IPS-18a (cell line): ENCODE data around the gene UBE2QL1.

ENCODE experiments used
- H3K27ac ChIP-seq: one replicate; pipeline ENCODE4 v1.5.1; 2013; ENCODE audit warnings: low read length
- H3K27me3 ChIP-seq: one replicate; pipeline ENCODE4 v1.6.1; 2013; ENCODE audit warnings: mild to moderate bottlenecking, low read length; ENCODE audit not compliant: control insufficient read depth, insufficient read depth
- H3K36me3 ChIP-seq: one replicate; pipeline ENCODE4 v1.6.1; 2013; ENCODE audit warnings: low read depth, low read length; ENCODE audit not compliant: control insufficient read depth
- H3K4me1 ChIP-seq: one replicate; pipeline ENCODE4 v1.6.1; 2013; ENCODE audit warnings: low read depth, low read length; ENCODE audit not compliant: control insufficient read depth
- H3K4me3 ChIP-seq: one replicate; pipeline ENCODE4 v1.5.1; 2013; ENCODE audit warnings: low read length
- H3K9ac ChIP-seq: one replicate; pipeline ENCODE4 v1.6.1; 2013; ENCODE audit warnings: mild to moderate bottlenecking, low read length, moderate library complexity
- H3K9me3 ChIP-seq: one replicate; pipeline ENCODE4 v1.6.1; 2013; ENCODE audit warnings: low read depth, low read length; ENCODE audit not compliant: control insufficient read depth

UBE2QL1 gene

GRCh38 chr5:6472792-6473191 is 24.1 kb downstream of the UBE2QL1 start:
- Histone ChIP-seq H3K9me3 (no peaks in the 10 kb centered on the region), H3K9ac (no peak overlapping the region), H3K4me3 (no peak overlapping the region), H3K36me3 (no peaks in the 10 kb centered on the region), H3K27ac (no peak overlapping the region), H3K27me3 (peaks cover 13% of the 10 kb centered on the region), H3K4me1 (peaks cover 19% of the 10 kb centered on the region)

DNA sequence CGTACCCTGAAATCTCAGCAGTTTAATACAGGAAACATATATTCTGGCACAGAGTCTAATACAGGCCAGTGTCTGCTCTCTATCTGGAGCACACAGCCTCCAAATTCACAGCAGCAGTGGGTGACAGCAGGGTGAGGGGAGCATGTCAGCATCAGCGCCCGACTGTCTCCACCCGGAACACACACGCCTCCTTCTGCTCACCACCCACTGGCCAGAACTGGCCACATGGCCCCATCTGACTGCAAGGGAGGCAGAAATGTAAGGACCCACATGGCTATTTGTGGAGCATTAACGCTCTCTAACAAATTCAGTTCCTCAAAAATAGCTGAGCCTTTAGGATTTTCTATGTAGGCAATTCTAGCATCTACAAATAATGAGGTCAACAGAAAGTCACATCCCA is 24.6 kb downstream of the UBE2QL1 start:
- no peak overlapping the region for H3K4me3 ChIP-seq
- peaks cover 8% of the 10 kb centered on the region for H3K27me3 ChIP-seq
- H3K9ac ChIP-seq, result no peak overlapping the region
- no peaks in the 10 kb centered on the region for H3K36me3 ChIP-seq
- no peaks in the 10 kb centered on the region for H3K9me3 ChIP-seq
- H3K4me1 ChIP-seq, result peaks cover 14% of the 10 kb centered on the region
- no peak overlapping the region for H3K27ac ChIP-seq

DNA sequence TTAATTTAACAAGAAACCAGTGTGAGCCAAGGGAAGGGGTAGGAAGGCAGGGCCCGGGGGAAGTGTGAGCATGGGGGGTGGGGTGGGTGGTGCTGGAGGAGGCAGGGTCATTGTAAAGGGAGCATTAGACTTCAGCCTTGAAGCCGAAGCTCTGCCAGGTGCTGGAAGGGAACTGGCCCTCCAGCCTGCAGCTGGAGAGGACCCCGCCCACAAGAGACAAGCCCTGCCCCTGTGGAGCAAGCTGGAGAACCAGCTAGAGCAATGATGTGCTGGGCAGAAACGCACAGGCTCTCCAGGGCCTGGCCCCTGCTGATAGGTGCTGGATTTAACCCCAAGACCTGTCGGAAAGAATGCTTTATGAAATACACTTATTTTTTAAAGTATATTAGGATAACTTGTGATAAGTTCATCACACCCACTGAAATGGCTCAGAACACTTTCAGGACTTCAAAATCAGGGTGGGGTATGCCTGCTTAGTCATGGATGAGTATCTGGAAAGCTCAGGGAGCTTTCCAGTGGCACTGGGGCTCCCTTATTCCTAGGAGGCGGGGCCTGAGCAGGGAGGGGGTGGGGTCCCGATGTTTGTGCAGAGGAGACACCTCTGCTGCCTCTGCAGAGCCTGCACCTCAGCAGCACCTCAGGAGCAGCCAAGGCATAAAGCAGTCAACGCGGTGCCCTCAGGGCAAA is 27.1 kb downstream of the UBE2QL1 start:
- peaks cover 11% of the 10 kb centered on the region for H3K4me1 ChIP-seq
- H3K9ac ChIP-seq, result no peak overlapping the region
- no peak overlapping the region for H3K27ac ChIP-seq
- no peaks in the 10 kb centered on the region for H3K9me3 ChIP-seq
- no peaks in the 10 kb centered on the region for H3K27me3 ChIP-seq
- H3K4me3 ChIP-seq, result no peak overlapping the region
- no peaks in the 10 kb centered on the region for H3K36me3 ChIP-seq

GRCh38 chr5:6476313-6476661 is 27.6 kb downstream of the UBE2QL1 start:
- Histone ChIP-seq H3K4me1 (peaks cover 11% of the 10 kb centered on the region), H3K27ac (no peak overlapping the region), H3K9ac (no peak overlapping the region), H3K4me3 (no peak overlapping the region), H3K36me3 (no peaks in the 10 kb centered on the region), H3K27me3 (no peaks in the 10 kb centered on the region), H3K9me3 (no peaks in the 10 kb centered on the region)

- H3K4me1 ChIP-seq, result peaks cover 11% of the 10 kb centered on the region
- no peaks in the 10 kb centered on the region for H3K9me3 ChIP-seq
- H3K27ac ChIP-seq, result no peak overlapping the region
- no peak overlapping the region for H3K4me3 ChIP-seq
- H3K9ac ChIP-seq, result no peak overlapping the region
- no peaks in the 10 kb centered on the region for H3K36me3 ChIP-seq
- H3K27me3 ChIP-seq, result no peaks in the 10 kb centered on the region
Observed at GRCh38 chr5:6478793-6479192, 30.1 kb downstream of the UBE2QL1 start.

DNA sequence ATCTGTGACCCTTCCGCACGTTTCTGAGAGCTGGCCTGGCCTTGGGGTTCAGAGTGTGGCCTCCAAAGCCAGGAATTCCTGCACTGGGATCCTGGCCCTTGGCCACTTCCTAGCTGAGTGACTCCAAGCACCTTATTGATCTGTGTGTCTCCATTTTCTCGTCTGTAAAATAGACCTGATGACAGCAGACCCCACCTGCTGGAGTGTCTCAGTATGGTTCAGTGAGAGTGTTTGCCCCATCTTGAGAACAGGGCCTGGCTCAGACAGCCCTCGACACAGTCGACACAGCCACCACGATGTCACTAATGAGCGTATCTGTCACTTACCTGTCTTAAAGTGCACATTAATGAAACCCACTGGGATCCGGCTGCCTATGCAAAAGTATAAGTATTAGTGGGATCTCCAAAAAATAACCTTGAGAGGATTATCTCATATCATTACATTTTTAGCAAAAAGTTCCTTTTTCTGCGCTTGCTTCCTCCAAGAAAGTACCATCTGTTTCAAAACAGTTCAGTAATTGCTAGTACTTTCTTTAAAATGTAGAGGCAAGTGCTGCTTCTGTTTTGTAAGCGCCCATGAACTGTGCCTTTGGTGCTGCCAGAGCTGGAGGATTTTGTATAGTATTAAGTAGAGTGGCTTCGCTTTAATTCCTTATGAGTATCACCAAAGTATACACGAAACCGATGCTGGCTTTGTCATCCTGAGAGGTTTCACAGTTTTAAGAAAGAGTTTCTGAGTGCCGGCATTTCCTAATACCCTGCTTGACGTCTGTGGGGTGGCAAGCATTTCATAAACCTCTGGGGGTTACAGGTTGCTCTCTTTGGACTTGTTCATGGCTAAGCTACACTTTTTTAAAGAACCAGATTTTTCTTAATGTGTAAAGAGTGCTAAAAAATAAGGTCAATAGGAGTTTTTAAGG is 31.7 kb downstream of the UBE2QL1 start:
- no peaks in the 10 kb centered on the region for H3K9me3 ChIP-seq
- H3K9ac ChIP-seq, result no peak overlapping the region
- H3K4me1 ChIP-seq, result peaks cover 8% of the 10 kb centered on the region
- H3K27ac ChIP-seq, result no peak overlapping the region
- no peaks in the 10 kb centered on the region for H3K36me3 ChIP-seq
- no peak overlapping the region for H3K4me3 ChIP-seq
- no peaks in the 10 kb centered on the region for H3K27me3 ChIP-seq

DNA sequence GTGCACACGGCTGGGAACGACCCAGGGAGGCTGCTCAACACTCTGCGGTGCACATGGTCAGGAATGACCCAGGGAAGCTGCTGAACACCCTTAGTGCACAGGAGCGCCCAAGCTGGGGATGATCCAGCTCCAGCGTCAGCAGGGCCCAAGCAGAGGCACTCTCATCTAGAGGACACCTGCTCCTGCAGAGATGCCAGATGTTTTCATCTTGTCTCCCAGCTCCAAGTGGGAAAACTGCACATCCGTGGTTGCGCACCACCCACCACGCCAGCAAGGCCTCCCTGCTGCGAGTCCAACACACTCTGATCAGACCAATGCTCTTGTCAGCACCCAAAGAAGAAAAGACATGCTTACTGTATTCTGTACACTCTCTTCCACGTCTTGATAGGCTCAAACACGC is 34.1 kb downstream of the UBE2QL1 start:
- no peaks in the 10 kb centered on the region for H3K4me1 ChIP-seq
- H3K36me3 ChIP-seq, result no peaks in the 10 kb centered on the region
- H3K9me3 ChIP-seq, result no peaks in the 10 kb centered on the region
- H3K27me3 ChIP-seq, result no peaks in the 10 kb centered on the region
- no peak overlapping the region for H3K9ac ChIP-seq
- H3K27ac ChIP-seq, result no peak overlapping the region
- H3K4me3 ChIP-seq, result no peak overlapping the region

DNA sequence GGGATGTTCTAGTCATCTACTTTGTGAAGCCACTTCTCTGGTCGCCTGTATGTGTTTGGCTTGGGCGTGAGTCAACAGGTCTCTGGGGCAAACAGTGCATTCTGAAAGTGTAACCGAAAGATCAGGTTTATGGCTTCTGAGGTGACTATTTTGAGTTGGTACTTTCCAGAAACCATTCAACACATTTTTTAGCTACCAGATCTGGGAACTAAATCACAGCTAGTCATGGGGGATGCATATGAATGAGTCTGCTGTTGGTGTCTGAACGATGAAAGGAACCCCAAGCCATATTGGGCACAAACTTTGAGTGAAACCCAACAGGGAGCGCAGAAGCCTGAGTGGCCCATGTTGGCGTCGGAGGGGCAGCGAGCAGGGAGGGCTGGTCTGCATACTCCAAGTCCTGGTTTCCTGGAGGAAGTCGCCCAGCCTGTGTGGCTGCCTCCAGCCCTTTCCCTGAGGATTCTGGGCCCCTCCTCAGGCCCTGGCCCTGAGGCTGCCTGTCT is 35.3 kb downstream of the UBE2QL1 start:
- H3K27me3 ChIP-seq, result no peaks in the 10 kb centered on the region
- H3K9me3 ChIP-seq, result no peaks in the 10 kb centered on the region
- no peak overlapping the region for H3K9ac ChIP-seq
- H3K27ac ChIP-seq, result no peak overlapping the region
- H3K4me3 ChIP-seq, result no peak overlapping the region
- H3K4me1 ChIP-seq, result no peaks in the 10 kb centered on the region
- H3K36me3 ChIP-seq, result no peaks in the 10 kb centered on the region

DNA sequence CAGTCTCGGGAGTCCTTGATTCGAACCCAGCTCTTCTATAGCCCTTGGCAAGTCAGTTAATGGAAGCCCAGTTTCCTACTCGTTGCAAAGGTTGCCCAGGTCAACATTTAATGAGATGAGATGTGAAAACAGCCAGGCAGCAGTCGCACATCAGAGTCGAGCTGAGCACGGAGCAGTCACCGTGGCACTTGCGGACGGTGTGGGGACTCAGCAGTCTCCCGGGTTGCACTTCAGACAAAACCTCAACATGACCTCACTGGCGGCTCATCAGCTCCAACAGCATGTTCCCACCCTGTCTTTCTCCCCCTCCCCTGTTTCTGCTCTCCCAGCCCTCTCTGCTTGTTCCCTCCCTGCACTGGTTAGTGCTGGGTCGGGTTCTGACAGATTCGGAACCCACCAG is 35.8 kb downstream of the UBE2QL1 start:
- no peak overlapping the region for H3K27ac ChIP-seq
- H3K9me3 ChIP-seq, result no peaks in the 10 kb centered on the region
- H3K4me3 ChIP-seq, result no peak overlapping the region
- no peaks in the 10 kb centered on the region for H3K27me3 ChIP-seq
- H3K36me3 ChIP-seq, result no peaks in the 10 kb centered on the region
- H3K9ac ChIP-seq, result no peak overlapping the region
- H3K4me1 ChIP-seq, result no peaks in the 10 kb centered on the region

DNA sequence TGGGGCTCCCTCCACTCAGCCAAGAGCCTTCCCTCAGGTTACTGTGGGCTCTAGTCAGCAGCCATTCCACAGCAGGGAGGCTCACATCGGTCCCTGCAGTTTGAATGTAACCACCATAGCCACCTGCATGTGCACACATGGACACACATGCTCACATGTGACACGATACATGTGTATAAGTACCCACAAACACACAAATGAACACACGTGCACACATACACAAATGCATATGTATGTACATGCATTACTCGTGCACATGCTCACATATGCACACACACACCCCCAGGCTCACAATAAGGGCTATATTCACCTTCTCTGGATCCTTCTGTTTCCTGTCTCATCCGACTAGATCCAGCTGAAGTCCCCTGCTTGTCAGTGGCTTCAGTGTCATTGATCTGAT is 36.2 kb downstream of the UBE2QL1 start:
- Histone ChIP-seq H3K36me3 (no peaks in the 10 kb centered on the region), H3K9ac (no peak overlapping the region), H3K27ac (no peak overlapping the region), H3K4me3 (no peak overlapping the region), H3K4me1 (no peaks in the 10 kb centered on the region), H3K9me3 (no peaks in the 10 kb centered on the region), H3K27me3 (no peaks in the 10 kb centered on the region)

- Histone ChIP-seq H3K9me3 (no peaks in the 10 kb centered on the region), H3K27me3 (no peaks in the 10 kb centered on the region), H3K4me1 (no peaks in the 10 kb centered on the region), H3K9ac (no peak overlapping the region), H3K36me3 (no peaks in the 10 kb centered on the region), H3K4me3 (no peak overlapping the region), H3K27ac (no peak overlapping the region)
Observed at GRCh38 chr5:6485441-6485840, 36.8 kb downstream of the UBE2QL1 start.
